Esophagus mucosa (tissue), 1 donor: Measurements from ENCODE around the gene TNNI2. TPM values are rescaled to one million over a fixed set of nuclear protein-coding genes. Genes with fewer than 3 reads are reported as not detected.

Experiments
- ATAC-seq: fragments of 200-7000 bp; cut with Tn5 transposase; one replicate; pipeline ENCODE4 v1.9.1; 2020
- total RNA-seq: library from RNA; stranded (reverse); gene quantifications from one replicate; pipeline ENCODE4 v1.2.4, GENCODE V29; 2023
- donor health status: DM: yes; HTN: yes; CAD: no.

Gene TNNI2
- total RNA-seq, 1 donor from 2014 or later: 4.4 TPM

DNA sequence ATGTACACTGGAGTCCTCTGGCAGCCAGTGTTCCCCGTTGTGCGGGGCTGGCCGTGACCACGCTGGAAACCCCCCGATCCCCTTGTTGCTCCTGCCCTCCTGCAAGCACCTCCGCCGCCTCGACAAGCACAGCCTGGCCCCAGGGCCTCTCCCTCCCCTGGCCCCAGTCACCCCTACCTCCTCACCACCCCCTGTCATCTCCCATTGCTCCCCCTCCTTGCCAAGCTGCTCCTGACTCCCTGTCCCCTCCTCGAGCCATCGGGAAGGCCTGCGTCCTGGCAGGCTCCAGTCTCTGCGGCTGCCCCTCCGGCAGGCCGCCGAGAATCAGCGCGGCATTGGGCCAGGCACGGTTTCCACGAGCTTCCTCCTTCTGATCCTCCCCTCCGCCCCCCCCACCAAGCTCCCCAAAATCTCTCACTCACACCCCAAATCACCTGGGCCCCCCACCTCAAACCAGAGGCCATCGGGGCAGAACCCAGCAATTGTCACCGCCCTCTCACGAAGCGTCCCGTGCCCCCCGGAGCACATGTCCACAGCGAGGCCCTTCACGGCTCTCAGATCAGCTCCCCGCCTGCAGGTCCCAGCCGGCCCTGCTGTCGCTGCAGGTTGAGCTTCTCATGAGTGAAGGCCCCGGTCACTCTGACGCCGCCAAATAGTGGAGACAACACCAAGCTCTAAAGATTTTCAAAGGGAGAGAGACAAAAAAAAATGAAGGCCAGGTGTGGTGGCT, 8.4 kb downstream of the TNNI2 start:
- ATAC-seq: no peak

DNA sequence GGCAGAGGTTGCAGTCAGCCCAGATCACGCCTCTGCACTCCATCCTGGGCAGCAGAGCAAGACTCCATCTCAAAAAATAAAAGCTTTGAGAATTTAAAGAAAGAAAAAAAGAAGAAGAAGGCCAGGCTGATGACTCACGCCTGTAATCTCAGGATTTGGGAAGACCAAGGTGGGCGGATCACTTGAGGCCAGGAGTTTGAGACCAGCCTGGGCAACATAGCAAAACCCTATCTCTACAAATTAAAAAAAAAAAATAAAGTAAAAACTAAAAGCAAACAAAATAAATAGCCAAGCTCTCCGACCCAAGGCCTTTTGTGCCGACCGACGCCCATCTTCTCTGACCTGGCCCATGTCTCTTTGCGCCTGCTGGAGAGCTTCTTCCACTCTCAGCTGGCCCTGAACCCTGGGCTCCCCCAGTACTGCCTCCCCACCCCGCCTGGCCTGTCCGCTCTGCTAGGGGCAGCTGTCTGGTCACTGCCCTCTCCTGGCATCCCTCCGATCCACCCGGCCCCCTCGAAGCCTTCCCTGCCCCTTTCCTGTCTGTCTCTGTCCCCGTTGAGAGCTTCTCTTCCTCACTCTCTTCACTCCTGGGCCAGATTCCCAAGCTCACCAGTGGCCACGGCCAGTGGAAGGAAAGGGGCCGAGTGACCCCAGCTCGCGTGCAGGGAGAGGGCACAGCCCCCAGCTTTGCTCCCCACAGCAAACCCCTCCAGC, 9.3 kb downstream of the TNNI2 start:
- ATAC-seq: no peak

DNA sequence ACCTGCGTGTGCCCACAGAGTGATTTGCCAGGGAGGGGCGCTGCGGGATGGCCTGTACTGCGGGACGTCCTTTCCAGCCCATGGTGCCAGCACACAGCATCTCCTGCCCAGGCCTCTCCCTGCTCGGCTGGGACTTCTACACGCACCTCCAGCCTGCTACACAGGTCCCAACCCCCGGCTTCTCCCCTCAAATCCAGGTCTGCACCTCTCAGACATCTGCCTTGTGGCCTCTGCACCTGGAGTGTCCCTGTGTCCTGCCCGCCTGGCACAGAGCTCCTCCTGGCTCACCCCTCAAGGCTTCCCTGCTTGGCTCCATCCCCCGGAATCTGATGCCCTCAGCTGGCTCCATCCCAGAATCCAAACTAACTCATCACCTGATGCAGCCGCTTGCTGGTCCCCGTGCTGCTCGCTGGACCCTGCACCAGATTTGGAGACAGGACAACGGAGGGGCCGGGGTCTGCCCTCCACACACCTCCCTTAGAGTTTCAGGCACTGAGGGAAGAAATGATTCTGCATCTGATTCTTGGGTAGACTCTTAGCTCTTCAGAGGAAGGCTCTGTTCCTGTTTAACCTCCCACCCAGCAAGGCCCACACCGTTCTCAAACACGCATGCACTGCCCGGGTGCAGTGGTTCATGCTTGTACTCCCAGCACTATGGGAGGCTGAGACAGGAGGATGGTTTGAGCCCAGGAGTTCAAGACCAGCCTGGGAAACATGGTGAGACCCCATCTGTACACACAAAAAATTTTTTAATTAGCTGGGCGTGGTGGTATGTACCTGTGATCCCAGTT, 10.1 kb downstream of the TNNI2 start:
- no peak for ATAC-seq

DNA sequence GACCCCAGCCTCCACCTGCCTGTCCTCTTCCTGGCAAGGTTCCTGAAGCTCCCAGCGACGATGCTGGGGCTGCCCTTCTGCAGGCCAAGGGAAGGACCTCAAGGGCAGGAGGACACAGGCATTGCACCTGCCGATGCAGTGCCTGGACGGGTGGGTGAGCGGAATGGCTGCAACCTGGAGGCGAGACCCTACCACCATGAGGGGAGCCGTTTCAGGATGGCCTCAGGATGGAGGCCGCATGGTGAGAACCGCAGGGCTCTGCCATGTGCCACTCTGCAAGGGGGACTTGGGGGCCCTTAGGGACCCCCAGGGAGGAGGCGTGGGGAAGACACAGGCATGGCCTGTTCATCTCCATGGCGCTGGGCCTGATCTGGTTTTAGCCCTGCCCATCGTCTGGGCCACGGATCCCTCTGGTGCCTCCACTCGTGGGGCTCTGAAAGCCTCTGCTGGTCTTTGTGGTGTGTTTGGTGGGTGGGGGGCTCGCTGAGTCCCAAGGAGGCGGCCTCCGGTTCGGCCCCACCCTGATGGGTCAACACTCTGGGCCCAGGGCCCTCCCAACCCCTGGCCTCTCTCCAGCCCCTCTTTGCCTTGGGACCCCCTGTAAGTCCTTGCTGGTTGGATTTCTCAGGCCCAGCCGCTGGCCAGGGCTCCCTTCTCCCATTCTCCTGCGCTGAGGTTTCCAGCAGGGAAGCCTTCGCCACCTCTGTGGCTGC, 12.8 kb downstream of the TNNI2 start:
- ATAC-seq: no peak

DNA sequence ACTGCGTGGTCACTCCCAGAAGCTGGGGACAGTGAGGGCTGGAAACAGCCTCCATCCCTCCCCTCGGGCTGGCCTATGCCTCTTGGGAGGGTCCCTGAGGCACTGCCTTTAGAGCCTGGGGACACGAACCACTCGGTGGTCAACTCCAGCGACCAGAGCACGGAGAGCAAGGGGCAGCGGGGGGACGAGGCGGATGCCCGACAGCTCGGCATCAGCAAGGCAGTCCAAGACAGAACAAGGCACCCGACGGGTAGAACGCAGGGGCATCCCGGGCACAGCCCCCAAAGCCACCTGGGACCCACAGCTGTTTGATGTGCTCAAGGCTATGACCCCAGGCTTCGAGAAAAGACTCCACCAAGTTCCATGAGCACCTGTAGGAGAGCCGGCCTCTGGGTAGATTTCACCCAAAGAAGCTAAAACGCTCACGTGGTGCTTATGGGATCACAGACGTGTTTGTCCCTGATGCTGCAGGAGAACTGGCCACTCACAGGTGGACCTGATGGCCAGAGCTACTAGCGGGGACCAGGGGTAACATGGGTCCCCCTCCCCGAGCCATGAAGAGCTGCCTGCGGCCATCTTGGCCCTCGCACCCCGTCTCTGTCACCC, 13.6 kb downstream of the TNNI2 start:
- no peak for ATAC-seq

DNA sequence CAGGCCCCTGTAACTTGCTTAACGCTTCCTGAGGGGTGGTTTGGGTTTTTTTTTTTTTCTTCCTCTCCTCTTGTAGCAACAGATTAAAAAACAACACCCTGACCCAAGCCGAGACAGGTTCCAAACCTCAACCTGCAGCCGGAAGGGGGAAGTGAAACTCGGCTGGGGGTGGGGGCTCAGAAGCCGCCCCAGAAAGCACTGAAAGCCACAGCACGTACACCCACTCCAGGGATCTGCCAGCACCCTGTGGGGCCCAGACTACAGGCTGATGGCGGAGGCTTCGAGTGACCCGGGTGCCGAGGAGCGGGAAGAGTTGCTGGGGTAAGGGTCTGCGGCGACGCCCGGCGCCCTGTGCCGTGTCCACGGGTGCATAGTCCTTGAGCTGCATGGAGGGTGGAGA, 14.1 kb downstream of the TNNI2 start, which contains the start of gene LSP1:
Gene LSP1 (plus strand): TSS at position 208 of the 400 bp plus-strand sequence. CDS start 61 bp downstream, at position 269.
- ATAC-seq: peak; percentile 42

DNA sequence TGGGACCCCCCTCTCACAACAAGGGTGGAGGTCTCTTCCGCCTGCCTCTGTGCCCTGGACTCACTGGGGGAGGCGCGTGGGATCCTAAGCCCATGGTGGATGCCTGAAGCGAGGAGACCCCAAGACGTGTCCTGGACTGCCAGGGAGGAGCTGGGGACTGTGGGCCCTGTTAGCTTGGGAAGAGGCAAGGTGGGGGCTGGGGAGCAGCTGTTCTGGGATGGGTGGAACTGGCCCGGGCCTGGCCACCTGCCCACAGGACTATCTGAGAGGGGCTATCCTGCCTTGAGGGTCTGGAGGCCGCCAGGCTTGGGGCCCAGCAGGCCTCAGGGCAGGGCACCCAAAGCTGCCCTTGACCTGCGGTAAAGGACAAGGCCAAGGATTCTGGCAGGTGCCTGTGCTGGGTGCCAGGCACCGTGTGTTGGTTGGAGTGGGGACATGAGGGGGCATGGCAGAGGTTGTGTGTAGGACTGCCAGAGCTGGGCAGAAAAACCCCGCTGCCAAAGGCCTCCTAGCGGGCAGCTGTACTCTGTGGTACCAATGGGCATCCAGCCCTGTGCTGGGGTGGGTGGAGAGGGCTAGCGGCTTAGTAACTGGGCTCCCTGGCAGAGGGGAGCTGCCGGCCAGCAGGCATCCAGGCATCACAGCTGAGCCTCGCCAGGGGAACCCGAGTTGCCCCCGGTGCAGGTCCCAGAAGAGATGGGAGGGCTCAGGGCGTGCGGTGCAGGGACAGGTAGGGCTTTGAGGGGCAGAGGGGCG, 14.8 kb downstream of the TNNI2 start:
- ATAC-seq: no peak

DNA sequence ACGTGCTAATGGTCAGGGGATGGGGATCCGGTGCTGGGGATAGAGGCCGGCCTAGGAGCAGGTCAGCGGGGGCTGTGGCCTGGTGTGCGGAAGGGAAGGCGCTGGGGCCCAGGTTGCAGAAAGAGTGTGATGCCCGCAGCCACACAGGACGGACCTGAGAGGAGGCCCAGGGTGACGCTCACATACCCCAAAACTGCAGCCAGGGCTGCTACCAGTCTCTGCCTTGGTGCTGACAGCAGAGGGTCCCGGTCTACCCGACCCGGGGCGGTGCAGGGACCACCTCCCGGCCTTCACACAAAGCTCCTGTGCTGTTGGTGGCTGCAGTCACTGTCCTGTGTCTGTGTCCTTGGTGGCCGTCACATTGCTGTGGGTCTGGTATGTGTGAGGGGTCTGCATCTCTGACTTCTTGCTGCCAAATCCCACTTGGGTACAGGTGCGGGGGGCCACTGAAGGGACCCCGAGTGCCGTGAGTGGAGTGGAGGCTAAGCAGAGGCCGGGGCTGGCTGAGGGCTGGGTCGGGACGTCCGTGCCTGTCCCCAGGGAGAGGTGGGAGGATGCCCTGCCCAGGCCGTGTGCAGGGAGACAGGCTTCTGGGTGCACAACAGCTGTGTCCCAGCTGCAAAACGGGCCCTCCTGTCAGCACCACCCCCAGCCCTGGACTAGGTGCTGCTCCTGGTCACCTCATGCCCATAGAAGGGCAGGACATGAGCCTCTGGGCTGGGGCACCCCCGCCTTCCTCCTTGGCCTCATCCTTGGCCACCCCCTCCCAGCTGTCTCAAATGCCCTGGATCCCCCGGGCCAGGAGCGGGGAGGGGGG, 15.6 kb downstream of the TNNI2 start:
- no peak for ATAC-seq

DNA sequence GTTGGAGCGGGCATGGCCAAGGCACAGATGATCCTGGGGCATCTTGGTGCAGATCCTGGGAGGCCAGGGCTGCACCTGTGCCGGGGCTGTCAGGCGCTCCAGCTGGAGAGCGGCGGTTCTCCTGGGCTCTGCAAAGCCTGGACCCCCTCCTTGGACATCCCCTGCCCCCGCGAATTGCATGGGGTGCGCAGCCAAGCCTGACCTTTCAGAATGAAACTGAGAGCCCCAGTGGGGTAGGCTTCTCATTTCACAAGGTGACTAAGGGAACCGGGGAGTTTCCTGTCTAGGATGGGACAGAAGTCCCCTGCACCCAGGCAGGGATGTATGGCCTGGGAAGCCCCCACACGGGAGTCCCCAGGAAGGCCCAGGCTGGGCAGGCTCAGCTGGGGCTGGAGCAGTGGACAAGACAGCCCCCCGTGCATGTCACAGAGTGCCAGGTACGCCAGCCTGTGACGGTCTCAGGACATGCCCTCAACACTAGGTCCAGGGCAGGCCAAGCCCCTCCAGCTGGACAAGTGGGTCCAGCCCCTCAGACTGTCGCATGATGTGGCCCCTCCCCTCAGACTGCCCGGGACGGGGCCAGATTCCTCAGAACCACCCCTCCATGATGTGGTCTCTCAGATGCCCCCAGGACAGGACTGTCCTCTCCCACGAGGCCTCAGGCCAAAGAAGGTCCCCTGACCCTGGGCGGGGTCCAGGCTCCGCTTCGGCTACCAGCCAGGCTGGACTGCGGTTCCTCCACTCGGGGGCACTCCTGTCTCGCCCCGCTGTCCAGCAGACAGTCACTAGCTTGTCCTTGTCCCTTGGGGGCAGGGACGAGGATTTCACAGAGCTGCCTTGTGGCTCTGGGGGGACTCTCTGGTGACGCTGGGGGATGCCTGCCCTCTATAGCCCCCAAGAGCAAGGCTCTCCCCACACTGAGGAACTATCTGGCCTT, 16.4 kb downstream of the TNNI2 start:
- no peak for ATAC-seq

DNA sequence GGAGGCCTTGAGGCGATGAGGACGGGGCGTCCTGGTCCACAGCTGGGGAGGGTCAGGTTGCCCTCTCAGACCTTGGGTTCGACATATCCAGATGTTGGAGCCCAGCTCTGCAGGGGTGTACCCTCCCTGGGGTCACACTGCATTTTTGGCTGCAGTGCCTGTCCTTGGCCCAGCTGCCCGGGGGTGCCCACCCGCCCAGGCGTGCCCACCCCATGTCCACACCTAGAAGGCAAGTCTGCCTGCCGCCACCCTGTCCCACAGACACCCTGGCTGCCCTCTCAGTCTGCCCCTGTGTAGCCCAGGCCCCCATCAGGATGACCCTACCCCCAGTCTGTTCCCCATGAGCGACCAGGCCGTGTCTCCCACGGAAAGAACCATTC, 17.1 kb downstream of the TNNI2 start:
- no peak for ATAC-seq

DNA sequence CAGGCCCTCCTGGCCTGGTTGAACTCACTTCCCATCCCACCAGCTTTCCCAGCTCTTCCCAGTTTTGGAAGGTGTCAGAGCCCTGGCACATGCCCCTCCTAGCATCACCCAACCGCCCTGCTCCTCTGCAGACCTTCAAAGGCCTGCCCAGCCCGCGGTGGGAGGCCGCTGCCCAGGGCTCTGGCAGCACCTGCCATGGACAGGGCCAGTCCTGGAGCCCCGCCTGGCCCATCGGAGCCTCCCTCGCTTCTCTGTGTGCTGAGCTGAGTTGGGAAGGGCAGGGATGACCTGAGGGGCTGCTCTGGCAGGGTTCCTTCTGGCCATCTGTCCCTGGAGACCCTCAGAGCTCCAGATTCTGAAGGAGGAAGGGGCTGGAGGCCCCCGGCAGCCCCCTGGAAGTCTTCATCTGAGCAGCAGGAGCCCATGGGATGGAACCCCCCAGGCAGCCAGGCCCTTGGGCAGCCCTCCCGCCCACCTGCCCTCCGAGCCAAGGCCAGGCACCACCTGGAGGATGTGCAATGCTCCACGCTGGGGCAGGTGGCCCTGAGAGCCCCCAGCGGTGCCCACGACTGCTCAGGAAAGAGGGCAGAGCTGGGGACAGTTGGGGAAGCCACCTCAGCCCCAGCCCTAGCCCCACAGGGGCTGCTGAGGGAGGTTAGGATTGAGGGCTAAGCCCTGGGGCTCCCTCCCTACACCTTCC, 17.7 kb downstream of the TNNI2 start:
- no peak for ATAC-seq

DNA sequence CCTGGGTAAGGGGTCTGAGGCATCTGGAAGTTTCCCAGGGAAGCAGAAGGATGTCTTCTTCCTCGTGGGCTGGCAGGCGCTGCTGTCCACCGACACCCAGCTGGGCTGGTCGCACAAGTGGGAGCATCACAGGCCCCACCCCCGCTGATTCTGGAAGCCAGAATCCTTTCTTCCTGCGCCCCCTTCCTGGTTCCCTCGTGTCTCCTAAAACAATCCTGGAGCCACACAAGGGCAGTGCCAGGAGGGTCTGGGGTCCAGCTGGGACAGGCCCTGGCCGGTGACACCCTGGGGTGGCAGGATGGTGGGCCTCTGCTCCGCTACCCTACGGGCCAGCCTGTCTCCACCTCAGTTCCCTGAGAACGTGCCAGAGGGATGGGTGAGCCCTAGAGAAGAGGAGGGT, 18.3 kb downstream of the TNNI2 start:
- ATAC-seq: no peak

DNA sequence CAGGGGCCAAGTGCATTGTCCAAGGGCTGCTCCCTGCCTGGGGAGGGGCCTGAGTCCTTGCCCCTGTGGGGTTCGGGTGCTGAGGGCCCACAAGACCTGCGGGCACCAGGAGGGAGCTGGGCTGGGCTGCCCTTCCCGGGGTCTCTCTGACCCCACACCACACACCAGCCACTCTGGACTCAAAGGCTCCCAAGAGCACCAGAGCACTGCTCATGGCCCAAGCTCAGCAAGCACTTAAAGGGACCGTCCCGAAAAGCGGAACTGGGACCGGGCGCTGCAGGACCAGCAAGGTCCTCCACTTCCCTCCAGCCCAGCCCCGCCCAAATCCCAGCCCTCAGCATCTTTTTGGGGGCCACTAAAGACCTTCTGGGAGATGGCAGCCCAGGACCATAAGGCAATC, 19.4 kb downstream of the TNNI2 start:
- no peak for ATAC-seq

DNA sequence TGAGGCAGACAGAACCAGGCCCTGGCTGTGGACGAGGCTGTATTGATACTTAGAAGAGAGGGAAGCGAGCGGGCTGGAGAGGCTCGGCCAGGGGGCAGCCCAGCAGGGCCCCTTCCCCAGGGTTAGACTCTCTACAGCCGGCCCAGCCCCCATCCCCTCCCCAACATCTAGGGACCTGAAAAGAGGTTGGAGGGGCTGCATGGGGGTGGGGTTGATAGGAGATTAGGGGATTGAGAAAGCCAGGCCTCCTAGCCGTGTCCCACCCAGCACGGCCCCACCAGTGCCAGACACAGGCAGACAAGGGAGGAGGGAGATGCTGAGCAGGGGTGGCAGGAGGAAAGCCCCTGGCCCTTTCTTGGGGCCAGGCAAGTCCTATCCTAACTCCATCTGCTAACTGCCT, 19.8 kb downstream of the TNNI2 start:
- ATAC-seq: no peak

DNA sequence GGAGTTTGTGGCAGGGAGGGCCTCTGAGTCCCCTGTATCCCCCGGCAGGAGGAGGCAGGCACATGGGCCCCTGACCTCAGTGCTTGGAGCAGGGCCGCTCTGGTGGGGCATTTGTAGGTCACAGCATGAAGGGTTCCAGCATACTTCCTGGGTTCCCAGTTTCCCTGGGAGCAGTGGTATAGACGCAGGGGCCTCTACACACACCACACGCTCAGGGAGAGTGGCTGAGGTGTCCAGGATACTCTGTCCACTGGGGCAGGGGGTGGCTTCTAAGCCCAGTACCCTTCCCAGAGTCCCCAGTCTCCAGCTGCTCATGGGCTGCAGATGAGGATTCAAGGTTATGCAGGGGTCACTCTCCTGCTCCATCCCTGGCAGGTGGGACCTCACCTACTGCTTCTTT, 20.2 kb downstream of the TNNI2 start:
- no peak for ATAC-seq

DNA sequence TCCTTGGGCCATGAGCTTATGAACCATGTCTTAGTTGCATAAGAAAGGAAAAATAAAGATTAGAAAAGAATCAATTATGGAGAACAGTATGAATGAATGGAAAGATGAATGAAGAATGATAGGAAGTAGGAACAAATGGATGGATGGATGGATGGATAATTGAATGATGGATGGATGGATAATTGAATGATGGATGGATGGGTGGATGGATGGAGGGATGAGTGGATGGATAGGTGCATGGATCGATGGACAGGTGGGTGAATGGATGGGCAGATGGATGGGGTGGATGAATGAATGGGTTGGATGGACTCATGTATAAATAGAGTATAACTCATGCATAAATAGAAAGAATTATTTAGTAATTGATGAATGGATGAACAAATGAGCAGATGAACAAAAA, 21.3 kb downstream of the TNNI2 start:
- ATAC-seq: no peak

DNA sequence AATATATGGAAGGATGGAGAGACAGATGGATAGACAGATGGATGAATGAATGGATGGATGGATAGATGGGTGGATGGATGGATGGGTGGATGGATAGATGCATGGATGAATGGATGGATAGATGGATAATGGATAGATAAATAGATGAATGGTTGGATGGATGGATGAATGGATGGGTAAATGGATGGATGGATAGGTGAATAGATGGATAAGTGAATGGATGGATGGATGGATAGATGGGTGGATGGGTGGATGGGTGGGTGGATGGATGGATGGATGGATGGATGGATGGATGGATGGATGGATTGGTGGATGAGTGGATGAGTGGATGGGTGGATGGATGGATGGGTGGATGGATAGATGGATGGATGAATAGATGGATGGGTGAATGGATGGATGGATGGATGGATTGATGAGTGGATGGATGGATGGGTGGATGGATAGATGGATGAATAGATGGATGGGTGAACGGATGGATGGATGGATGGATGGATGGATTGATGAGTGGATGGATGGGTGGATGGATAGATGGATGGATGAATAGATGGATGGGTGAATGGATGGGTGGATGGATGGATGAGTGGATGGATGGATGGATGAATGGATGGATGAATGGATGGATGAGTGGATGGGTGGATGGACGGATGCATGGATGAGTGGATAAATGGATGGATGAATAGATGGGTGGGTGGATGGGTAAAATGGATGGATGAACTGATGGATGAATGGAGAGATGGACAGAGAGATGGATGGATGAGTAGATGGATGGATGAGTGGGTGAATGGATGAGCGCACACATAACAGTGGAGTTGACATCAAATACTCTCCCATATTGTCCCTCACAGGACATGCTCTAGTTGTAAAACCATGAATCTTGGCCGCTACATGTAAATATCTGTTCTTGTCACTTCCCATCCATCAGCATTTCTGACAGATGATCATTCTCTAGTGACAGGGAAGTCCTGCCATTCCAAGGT, 22.9 kb downstream of the TNNI2 start:
- no peak for ATAC-seq
